ENCODE data around the gene KIAA0232.
"Not testable (repeated sequence)": the region's sequence is repeated elsewhere in the genome, so short reads cannot be mapped to it uniquely, and the experiment has no call there.

Gene KIAA0232

GRCh38 chr4:6777636-6778281, 4.8 kb upstream of the KIAA0232 start:
- DNase-seq = no peak

GRCh38 chr4:6778435-6778834, 4.1 kb upstream of the KIAA0232 start:
- no peak for DNase-seq

DNA sequence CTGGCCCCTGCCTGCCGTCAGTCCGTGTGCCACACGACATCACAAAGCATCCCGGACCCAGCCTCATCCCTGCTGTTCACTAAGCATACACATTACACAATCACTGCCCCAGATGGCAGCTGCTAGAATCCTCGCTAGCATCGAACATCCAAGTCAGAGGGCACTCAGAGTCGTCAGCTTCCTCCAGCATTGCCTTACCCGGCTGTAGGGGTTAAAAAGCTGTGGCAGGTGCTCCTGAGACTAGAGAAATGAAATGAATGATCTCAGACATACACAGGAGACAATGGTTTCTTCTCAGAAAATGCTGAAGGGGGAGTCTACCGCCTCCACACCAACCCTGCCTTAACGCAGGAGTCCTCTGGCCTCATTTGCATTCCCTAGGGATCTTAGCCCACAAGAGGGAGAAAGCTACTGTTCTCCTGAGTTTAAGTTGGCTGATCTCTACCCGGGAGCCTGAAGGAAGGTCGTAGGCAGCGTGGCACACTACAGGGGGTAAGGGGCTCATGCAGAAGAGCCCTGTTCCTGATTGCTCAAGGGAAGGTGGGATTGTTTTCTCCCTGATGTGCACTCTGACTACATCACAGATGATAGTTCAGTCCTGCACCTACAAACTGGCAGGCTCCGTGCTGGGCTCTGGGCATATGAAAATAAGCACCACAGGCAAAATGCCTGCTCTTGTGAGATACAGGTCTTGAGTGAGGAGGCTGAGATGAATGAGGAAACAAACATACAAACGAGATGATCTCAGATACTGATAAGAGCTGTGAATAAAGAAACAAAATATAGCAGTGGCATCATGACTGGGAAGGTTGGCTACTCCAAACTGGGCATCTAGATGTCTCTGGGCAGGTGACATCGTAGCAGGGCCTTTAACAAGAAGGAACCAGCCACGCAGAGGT, 2.6 kb upstream of the KIAA0232 start:
- peak; percentile 62 for DNase-seq

DNA sequence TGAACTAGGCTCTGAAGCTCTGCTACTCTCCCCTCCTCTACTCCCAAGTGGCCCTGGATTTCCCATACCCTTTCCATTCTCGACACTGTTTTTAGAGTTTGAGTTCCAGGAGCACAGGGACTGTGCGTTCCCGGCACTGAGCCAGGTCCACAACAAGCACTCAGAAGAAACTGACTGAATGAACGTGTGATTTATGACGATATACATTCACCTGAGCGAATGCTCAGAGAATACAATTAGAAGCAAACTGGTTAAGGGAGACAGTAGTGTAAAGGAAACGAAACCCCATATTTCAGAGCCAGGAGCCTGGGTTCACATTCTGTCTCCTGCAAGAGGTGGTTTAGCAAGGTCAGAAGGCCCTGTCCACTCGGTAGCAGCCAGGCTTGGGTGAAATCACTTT, 1.4 kb upstream of the KIAA0232 start:
- no peak for DNase-seq

DNA sequence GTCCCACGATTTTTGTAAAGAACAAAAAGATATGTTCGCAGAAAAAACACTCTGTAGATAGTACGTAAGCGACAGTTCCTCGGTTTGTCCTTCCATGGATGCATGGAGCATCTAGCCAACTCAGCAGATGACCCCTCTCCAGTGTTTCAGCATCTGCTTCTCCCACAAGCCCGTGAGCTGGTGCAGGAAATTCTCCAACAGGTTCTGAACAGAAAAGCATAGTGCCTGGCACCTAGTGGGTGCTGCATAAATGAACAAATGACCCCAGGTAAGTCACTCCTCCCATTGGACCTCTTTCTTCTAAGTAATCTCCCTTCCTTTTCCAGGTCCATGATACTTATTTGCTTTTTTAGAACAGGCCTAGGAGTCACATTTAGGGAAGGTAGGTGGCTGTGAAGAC, 966 bp upstream of the KIAA0232 start:
- no peak for DNase-seq

DNA sequence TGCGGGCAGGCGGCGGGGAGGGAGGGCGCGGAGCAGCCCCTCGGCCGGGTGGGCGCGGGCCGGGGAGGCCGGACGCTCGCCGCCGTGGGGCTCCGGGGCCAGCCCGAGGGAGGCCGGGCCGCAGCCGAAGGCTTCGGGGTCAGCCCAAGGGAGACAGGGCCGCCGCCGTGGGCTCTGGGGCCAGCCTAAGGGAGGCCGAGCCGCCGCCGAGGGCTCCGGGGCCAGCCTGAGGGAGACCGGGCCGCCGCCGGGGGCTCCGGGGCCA, 251 bp downstream of the KIAA0232 start:
- DNase-seq = no peak

GRCh38 chr4:6783111-6783981, 819 bp downstream of the KIAA0232 start:
- peak; percentile 81 for DNase-seq

- no peak for DNase-seq
Measured at GRCh38 chr4:6785572-6785925, 3.0 kb downstream of the KIAA0232 start.

GRCh38 chr4:6788123-6788522, 5.6 kb downstream of the KIAA0232 start:
- DNase-seq = no peak

DNA sequence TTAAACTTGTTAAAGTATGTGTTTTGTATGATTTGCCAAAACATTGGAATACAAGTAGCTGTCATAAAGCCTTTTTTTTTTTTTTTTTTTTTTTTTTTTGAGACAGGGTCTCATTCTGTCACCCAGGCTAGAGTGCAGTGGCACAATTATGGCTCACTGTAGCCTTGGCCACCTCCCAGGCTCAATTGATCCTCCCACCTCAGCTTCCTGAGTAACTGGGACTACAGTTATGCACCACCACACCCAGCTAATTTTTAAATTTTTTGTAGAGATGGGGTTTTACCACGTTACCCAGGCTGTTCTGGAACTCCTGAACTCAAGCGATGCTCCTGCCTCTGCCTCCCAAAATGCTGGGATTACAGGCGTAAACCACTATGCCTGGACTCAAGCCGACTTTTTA, 8.7 kb downstream of the KIAA0232 start:
- not testable (repeated sequence) for DNase-seq

GRCh38 chr4:6791796-6792195, 9.3 kb downstream of the KIAA0232 start:
- not testable (repeated sequence) for DNase-seq

DNA sequence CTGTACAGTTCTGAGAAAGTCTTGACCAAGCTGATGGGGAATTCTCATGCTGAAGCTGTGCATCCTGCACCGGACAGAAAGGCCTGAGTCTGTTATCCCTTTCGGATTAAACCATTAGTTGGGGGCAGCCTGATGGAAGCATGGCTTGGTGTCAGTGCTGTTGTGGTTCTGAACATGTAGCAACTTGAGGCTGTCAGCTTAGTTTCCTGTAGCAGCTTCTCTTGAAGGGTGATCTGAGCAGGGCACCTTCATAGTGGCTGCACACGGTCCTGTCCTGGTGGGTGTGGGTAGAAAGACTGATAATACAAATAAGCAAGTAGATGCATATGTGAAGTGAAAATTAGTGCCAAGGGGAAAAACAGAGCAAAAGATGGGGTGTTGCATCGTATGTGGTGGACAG, 11.7 kb downstream of the KIAA0232 start:
- DNase-seq = no peak

- DNase-seq = no peak
Measured at GRCh38 chr4:6795821-6796220, 13.3 kb downstream of the KIAA0232 start.

- DNase-seq = not testable (repeated sequence)
Measured at GRCh38 chr4:6797368-6797767, 14.8 kb downstream of the KIAA0232 start.

DNA sequence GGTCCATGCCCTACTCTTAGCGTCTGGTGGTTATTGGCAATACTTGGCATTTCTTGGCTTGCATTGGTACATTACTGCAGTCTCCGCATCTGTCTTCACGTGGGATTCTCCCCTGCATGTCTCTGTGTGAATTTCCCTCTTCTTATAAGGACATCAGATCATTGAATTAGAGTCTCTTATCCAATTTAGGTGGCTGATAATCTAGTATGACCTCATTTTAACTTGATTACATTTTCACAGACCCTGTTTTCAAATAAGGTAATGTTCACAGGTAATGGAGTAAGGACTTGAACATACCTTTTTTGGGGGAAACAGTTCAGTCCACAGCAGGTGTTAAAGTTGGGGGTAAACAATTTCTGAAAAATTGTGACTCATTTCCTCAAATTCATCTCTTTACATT, 16.6 kb downstream of the KIAA0232 start:
- no peak for DNase-seq

GRCh38 chr4:6802025-6802424, 19.5 kb downstream of the KIAA0232 start:
- no peak for DNase-seq

DNA sequence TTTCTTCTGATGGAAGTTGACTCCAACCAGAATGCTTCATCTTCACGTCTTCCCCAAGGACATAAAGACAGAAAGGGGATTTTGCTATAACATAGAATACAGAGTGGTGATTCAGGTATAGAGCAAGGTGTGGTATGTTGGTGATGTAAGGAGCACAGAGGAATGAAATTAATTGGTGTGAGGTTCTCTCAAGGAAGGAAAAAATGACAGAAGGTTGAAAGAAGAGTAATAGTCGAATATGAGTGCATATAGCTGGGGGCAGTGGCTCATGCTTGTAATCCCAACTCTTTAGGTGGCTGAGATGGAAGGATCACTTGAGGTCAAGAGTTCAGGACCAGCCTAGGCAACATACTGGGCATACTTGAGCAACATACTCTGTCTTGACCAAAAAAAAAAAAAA, 20.1 kb downstream of the KIAA0232 start:
- DNase-seq = no peak

- no peak for DNase-seq
Measured at GRCh38 chr4:6803246-6803645, 20.7 kb downstream of the KIAA0232 start.

DNA sequence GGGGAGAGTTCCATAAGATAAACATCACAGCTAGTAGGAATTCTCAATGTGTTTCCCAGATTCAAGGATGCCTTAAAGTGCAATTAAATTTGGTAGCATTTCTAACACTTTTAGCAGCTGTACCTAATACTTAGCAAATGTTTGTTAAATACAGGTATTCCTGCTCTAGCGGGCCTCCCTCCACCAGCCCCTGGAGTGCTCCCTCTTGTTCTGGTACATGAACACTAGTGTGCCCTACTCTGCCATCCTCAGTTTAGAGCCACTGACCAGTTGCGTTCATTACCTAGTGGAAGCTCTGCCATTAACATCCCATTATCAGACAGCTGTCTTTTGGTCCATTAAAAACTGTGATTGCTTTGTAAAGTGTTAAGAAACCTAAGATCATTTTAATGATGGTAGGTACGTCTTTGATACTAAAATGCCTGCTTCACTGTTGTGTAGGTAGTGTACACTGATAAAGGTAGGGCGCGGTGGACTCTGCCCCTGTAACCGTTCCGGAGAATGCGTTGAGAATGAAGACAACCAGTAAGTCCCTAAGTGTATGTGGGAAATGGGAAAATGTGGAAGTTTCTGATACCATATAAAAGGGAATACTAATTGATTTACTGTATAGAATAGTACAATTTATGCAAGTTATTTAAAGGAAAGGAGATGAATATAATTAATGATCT, 21.7 kb downstream of the KIAA0232 start:
- DNase-seq = no peak

DNA sequence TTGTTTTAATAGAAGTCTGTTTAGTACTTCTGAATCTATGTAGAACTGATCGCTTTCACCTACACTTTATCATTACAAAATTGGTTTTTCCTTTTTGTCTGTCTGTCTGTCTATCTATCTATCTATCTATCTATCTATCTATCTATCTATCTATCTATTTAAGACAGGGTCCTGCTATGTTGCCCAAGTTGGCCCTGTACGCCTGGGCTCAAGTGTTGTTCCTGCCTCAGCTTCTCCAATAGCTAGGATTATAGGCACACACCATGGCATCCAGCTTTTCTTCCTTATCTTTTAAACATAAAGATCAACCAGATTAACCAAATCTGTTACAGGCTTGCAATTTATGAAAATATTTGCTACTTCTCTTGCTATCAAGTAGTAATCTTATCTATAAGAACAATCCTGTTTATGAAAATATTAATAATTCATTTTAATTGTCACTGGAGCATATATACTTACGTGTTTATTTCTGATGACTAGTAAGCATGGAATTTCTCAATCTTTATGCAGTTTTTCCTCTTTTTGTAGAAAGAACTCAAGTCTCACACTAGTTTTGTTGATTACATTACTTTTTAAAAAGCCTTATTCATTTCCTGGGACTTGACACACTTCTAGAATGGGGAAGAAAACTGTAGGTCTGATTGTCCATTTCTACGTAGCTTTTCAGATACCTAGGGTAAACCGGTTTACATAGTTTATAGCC, 24.5 kb downstream of the KIAA0232 start:
- DNase-seq = no peak

DNA sequence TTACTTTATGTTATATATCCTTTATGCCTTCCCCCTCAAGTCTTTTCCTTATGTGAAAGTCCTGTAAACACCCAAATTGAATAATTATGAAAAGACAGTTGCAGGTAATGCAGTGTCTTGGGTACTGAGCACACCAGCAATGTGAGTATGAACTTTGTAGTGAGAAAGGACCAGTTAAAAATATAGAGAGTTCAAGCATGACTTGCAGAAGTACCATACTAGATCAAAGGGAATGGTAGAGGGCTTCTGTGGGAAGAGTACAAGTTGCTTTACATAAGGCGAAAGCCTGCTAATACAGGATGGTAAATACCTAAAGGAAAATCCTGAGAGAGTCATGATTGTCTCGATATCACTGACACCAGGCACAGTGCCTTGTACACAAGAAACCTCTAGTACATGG, 25.7 kb downstream of the KIAA0232 start:
- no peak for DNase-seq

DNA sequence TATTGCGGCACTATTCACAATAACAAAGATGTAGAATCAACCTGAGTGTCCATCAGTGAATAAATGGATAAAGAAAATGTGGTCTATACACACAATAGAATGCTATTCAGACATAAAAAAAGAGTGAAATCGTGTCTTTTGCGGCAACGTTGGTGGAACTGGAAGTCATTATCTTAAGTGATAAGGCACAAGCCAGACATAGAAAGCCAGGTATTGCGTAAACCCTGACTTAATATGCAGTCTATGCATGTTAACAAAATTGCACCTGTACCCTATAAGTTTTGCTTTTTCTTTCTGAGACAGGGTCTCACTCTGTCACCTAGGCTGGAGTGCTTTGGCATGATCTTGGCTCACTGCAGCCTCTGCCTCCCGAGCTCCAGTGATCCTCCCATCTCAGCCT, 28.6 kb downstream of the KIAA0232 start:
- DNase-seq = no peak

- DNase-seq = no peak
Measured at GRCh38 chr4:6812766-6813165, 30.2 kb downstream of the KIAA0232 start.
